ENCODE data around the gene PIP4K2A. TPM values are rescaled to one million over a fixed set of nuclear protein-coding genes. Genes with fewer than 3 reads are reported as not detected.

Gene PIP4K2A
- total RNA-seq, 1 donor from 2014 or later, result 24.1 TPM

Other genes with a start within 250 kb of the PIP4K2A start
- 1.1 and 1.4 TPM in 2 replicates for gene ARMC3, start 213.5 kb upstream of the PIP4K2A start, total RNA-seq